ENCODE measurements around the gene ANKFY1. TPM values are rescaled to one million over a fixed set of nuclear protein-coding genes. Genes with fewer than 3 reads are reported as not detected.

The ANKFY1 gene
- total and polyA plus RNA-seq, 9 of the 15 experiments (the other 6 are each of a cell fraction or from before 2014, with no cell fraction given) = 4.3 to 25.6 (median 12.2) TPM

DNA sequence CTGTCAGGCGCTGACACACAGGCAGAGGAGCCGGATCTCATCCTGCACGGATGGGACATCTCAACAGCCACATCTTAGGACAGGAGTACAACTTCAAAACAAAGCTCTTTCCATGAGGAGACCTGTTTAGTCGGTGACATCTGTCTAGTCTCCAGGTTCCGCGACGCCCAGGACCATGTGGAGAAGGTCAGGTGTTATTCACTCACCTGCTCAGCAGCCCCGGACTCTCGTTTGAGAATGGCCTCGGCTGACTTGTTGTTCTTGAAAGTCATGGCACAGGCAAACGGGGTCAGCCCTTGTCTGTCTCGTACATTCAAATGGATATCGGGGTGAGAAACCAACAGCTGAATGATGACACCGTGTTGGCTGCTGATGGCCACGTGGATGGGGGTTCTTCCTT lies 85.1 kb downstream of the ANKFY1 start:
- no peak overlapping the region for H3K9ac ChIP-seq (ENCODE audit: insufficient read depth in 1 of 2, low read depth in 2 of 2, low read length in 2 of 2)
- H3K27ac ChIP-seq (ENCODE audit: extremely low read depth, low read depth, low read length) = no peak overlapping the region
- no peaks in the 10 kb centered on the region for H3K9me1 ChIP-seq (ENCODE audit: control insufficient read depth, insufficient read depth, low read length)
- H3K79me2 ChIP-seq (ENCODE audit: control insufficient read depth, insufficient read depth, low read length) = no peaks in the 10 kb centered on the region
- intact Hi-C loops (cut with micrococcal nuclease) (no loop called here), in situ Hi-C loops (cut with MboI) (no loop called here)
- WGBS (ENCODE audit: insufficient coverage, low coverage, missing lambda C conversion rate) = 87% methylated on average over 11 of the region's 15 CpGs
- no peaks in the 10 kb centered on the region for H4K20me1 ChIP-seq (replicated peaks; ENCODE audit: control insufficient read depth, insufficient read depth, low read length)
- no peaks in the 10 kb centered on the region for H3K27me3 ChIP-seq (ENCODE audit: control insufficient read depth in 2 of 2, insufficient read depth in 2 of 2, low read length in 2 of 2)
- no peak for DNase-seq (ENCODE audit: extremely low read depth in 1 of 4, low spot score in 3 of 4)
- TF ChIP-seq ZNF583 (CRISPR knock-in tag; IDR thresholded peaks at IDR 0.05) (no peak), RUNX1 (IDR thresholded peaks at IDR 0.05; ENCODE audit: low read depth) (no peak), SMARCA5 (IDR thresholded peaks at IDR 0.05) (no peak), KLF6 (CRISPR knock-in tag; IDR thresholded peaks at IDR 0.05; ENCODE audit: borderline replicate concordance) (no peak), ZKSCAN8 (CRISPR knock-in tag; IDR thresholded peaks at IDR 0.05) (no peak), ZNF134 (CRISPR knock-in tag; conservative IDR thresholded peaks at IDR 0.05) (no peak), SMAD4 (CRISPR knock-in tag; conservative IDR thresholded peaks at IDR 0.05) (no peak), SLC30A9 (CRISPR knock-in tag; IDR thresholded peaks at IDR 0.05) (no peak)
- TF ChIP-seq, protein P1, sequence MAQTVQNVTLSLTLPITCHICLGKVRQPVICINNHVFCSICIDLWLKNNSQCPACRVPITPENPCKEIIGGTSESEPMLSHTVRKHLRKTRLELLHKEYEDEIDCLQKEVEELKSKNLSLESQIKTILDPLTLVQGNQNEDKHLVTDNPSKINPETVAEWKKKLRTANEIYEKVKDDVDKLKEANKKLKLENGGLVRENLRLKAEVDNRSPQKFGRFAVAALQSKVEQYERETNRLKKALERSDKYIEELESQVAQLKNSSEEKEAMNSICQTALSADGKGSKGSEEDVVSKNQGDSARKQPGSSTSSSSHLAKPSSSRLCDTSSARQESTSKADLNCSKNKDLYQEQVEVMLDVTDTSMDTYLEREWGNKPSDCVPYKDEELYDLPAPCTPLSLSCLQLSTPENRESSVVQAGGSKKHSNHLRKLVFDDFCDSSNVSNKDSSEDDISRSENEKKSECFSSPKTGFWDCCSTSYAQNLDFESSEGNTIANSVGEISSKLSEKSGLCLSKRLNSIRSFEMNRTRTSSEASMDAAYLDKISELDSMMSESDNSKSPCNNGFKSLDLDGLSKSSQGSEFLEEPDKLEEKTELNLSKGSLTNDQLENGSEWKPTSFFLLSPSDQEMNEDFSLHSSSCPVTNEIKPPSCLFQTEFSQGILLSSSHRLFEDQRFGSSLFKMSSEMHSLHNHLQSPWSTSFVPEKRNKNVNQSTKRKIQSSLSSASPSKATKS (CRISPR knock-in tag; IDR thresholded peaks at IDR 0.05) = no peak
- H3K9me3 ChIP-seq (replicated peaks; ENCODE audit: control insufficient read depth, insufficient read depth, low read depth, low read length) = no peaks in the 10 kb centered on the region
- H2AFZ ChIP-seq (ENCODE audit: low read depth, low read length) = no peak overlapping the region
- CTCF ChIA-PET (ENCODE audit: low intra/inter-chr PET ratio) = no interaction called here
- ATAC-seq = no peak
- no peaks in the 10 kb centered on the region for H3K4me1 ChIP-seq (replicated peaks in 1 of 2; ENCODE audit: control insufficient read depth in 2 of 2, insufficient read depth in 2 of 2, low read length in 2 of 2)
- FAIRE-seq = no peak
- POLR2A ChIA-PET = no interaction called here
- H3K4me3 ChIP-seq = no peak overlapping the region
- H3K4me2 ChIP-seq (ENCODE audit: insufficient read depth, low read length) = no peak overlapping the region
- peaks cover 90% of the 10 kb centered on the region for H3K36me3 ChIP-seq (ENCODE audit: control insufficient read depth, insufficient read depth, low read length)
- BruUV-seq (replicated peaks) = no TSS peak

All from K562 (cell line).